Right atrium auricular region (tissue), 2 donors: ENCODE results near the gene PPP1R36. TPM values are rescaled to one million over a fixed set of nuclear protein-coding genes. Genes with fewer than 3 reads are reported as not detected.
A peak's percentile ranks its signal among the peaks of the same experiment; 100 is the strongest.

Source experiments
- DNase-seq: peaks from one replicate; pipeline ENCODE4 v3.0.0-alpha.2; 2019; ENCODE audit warnings: low spot score
- H3K27ac ChIP-seq, 2 donors: fragments of 200-600 bp; sonication (generic); 1 replicate in 1 of 2; 2 replicates in 1 of 2; pipeline ENCODE4 v1.5.1; 2016 to 2019
- H3K27me3 ChIP-seq, 2 donors: fragments of 200-600 bp; sonication (generic); one replicate each; pipeline versions ENCODE4 v1.5.1 to v1.6.0; 2017 to 2019
- H3K36me3 ChIP-seq: fragments of 200-600 bp; sonication (generic); one replicate; pipeline ENCODE4 v1.5.1; 2016
- H3K4me1 ChIP-seq, 2 donors: fragments of 200-600 bp; sonication (generic); one replicate each; pipeline versions ENCODE4 v1.5.1 to v1.6.0; 2017 to 2019
- H3K4me3 ChIP-seq, 2 donors: fragments of 200-600 bp; sonication (generic); 1 replicate in 1 of 2; 2 replicates in 1 of 2; pipeline ENCODE4 v1.5.1; 2017 to 2019; ENCODE audit warnings: mild to moderate bottlenecking in 1 of 2, moderate library complexity in 1 of 2
- H3K9me3 ChIP-seq, 2 donors: fragments of 200-600 bp; sonication (generic); one replicate each; pipeline ENCODE4 v1.5.1; 2019
- total RNA-seq, 2 donors: library from RNA; depleted of rRNA; stranded (reverse); fragments of >200 nt; gene quantifications; one replicate each; pipeline ENCODE4 v1.1.0, GENCODE V29; 2016
- TF ChIP-seq, protein P1 (sequence below), 2 donors: fragments of 200-600 bp; sonication (generic); IDR thresholded peaks; one replicate each; pipeline ENCODE4 v1.5.1; 2019; ENCODE audit warnings: antibody characterized with exemption in 2 of 2

PPP1R36 gene
- total RNA-seq, 2 donors from 2014 or later, result 0.31 TPM; not detected in 1

DNA sequence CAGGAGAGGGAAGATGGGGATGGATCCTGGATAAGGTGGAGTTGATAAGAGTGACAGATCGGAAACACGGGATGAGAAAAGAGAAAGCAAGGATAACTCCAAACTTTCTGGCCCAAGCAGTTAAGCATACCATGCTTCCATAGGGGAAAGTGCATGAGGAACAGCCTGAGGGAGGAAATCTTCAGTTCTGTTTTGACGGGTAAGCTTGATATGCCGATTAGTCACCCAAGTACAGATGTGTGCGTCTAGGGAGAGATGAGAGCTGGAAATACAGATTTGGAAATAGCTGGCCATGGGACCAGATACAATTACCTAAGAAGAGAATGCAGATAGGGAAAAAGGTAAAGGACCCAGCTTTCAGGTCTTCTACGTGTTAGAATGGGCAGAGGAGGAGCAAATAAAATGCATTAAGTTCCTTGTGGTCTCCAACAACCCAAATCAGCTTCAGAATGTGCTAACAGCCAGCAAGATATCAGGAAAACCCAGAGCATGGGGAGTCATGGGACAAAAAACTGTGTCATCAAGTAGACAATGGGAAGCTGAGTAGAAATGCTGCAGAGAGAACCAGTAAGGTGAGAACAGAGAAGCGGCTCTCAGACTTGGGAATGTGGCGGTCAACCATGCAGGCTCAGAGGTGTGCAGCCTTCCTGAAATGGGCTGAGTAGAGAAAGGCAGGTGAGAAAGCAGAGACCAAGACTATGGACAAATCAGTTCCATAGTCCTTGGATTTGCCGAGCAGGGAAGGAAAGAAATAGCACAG is 56.3 kb downstream of the PPP1R36 start:
- TF ChIP-seq, protein P1, sequence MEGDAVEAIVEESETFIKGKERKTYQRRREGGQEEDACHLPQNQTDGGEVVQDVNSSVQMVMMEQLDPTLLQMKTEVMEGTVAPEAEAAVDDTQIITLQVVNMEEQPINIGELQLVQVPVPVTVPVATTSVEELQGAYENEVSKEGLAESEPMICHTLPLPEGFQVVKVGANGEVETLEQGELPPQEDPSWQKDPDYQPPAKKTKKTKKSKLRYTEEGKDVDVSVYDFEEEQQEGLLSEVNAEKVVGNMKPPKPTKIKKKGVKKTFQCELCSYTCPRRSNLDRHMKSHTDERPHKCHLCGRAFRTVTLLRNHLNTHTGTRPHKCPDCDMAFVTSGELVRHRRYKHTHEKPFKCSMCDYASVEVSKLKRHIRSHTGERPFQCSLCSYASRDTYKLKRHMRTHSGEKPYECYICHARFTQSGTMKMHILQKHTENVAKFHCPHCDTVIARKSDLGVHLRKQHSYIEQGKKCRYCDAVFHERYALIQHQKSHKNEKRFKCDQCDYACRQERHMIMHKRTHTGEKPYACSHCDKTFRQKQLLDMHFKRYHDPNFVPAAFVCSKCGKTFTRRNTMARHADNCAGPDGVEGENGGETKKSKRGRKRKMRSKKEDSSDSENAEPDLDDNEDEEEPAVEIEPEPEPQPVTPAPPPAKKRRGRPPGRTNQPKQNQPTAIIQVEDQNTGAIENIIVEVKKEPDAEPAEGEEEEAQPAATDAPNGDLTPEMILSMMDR (IDR thresholded peaks at IDR 0.05), result no peak
- Histone ChIP-seq H3K27me3 (no peaks in the 10 kb centered on the region), H3K9me3 (no peaks in the 10 kb centered on the region), H3K27ac (no peak overlapping the region), H3K4me3 (no peak overlapping the region), H3K4me1 (peaks cover 0 to 2% of the 10 kb centered on the region in 2 donors), H3K36me3 (no peaks in the 10 kb centered on the region)
- no peak for DNase-seq

DNA sequence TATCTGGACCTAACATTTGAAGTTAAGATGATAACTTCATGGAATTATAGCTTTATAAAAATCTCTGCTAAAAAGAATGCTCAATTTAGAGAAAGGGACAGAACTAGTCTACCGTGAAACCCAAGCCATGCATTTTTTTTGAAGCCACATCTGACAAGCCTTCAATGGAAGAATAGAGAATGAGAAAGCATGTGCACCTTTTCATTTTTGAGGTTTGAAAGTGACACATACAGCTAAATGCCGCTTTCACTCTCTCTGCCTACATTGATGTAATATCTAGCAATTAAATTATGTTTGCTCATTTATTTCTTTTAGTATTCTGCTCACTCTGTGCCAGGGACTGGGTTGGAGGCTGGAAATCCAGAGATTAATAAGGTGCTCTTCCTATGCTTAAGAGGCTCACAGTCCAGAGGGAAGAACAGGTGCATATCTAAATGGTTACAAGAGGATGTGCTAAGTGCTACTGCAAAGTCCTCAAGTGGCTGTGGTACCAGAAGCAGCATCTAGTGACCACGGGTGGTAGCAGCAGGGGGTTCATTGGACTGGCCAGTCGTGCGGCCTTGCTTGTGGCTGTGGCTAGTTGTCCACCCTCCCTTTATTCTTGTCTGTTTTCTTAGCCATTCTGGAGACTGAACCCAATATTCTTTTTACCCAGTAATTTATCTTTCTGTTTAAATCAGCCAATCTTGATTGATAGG is 60.4 kb downstream of the PPP1R36 start:
- Histone ChIP-seq H3K4me3 (no peak overlapping the region), H3K27me3 (no peaks in the 10 kb centered on the region), H3K9me3 (no peaks in the 10 kb centered on the region), H3K36me3 (no peaks in the 10 kb centered on the region), H3K27ac (no peak overlapping the region), H3K4me1 (peaks cover 0 to 22% of the 10 kb centered on the region in 2 donors)
- no peak for DNase-seq
- TF ChIP-seq, protein P1 (IDR thresholded peaks at IDR 0.05), result no peak

DNA sequence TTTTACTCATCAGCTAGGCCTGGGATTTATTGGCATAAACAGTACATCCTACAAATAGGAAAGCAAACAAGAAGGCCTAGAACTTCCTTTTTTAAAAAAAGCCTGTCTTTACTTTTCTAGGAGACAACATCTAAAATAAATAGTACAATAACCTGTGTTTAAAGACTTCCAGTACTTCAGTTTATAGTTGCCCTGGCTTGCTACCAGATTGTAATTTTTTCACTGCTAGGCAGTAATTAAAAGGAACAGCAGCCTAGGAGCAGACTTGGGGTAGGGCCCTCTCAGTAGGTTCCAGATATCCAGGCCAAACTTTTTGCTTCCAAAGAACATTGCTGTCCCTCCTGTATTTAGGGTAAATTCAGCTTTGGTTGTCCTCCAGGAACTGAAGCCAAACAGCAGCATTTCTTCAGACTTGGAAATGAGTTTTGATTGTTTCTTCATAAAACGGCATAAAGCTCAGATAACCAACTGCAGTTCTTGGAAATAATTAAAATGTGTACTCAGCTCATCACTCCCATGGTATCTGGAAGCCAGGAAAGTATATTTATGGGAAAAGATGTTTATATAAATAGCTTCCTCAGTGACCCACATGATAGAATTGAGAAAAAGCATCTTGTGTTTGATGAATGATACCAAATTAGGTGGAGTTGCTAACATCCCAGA is 61.7 kb downstream of the PPP1R36 start:
- no peak for DNase-seq
- H3K4me1 ChIP-seq, result peaks cover 0 to 23% of the 10 kb centered on the region in 2 donors
- no peaks in the 10 kb centered on the region for H3K9me3 ChIP-seq

DNA sequence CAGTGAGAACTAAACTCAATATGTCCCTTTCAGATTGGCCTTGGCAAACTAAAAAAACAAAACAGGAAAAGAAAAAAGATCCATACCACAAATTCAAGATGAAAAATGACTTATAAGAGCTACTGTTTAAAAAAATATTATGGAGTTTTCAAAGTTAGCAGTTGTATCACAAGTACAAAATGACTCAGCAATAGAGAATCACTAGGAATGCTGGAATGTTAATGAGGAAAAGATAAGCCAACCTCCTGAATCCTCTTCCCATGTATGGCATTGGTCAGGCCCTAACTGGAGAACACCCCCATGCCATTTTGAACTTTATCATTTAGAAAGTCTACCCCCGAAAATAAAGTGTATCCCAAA is 62.2 kb downstream of the PPP1R36 start:
- Histone ChIP-seq H3K27ac (peak overlapping the region in 1 of 2 donors; percentile 79), H3K36me3 (no peaks in the 10 kb centered on the region), H3K27me3 (no peaks in the 10 kb centered on the region), H3K4me3 (no peak overlapping the region), H3K4me1 (peaks cover 0 to 23% of the 10 kb centered on the region in 2 donors), H3K9me3 (no peaks in the 10 kb centered on the region)
- DNase-seq, result no peak
- TF ChIP-seq, protein P1 (IDR thresholded peaks at IDR 0.05), result no peak

More for the DNA sequence above, 61.7 kb downstream of the PPP1R36 start:
- H3K4me3 ChIP-seq, result no peak overlapping the region
- H3K27ac ChIP-seq, result peak overlapping the region; percentile 6 to 79
- H3K36me3 ChIP-seq, result no peaks in the 10 kb centered on the region
- TF ChIP-seq, protein P1 (IDR thresholded peaks at IDR 0.05), result no peak
- no peaks in the 10 kb centered on the region for H3K27me3 ChIP-seq

DNA sequence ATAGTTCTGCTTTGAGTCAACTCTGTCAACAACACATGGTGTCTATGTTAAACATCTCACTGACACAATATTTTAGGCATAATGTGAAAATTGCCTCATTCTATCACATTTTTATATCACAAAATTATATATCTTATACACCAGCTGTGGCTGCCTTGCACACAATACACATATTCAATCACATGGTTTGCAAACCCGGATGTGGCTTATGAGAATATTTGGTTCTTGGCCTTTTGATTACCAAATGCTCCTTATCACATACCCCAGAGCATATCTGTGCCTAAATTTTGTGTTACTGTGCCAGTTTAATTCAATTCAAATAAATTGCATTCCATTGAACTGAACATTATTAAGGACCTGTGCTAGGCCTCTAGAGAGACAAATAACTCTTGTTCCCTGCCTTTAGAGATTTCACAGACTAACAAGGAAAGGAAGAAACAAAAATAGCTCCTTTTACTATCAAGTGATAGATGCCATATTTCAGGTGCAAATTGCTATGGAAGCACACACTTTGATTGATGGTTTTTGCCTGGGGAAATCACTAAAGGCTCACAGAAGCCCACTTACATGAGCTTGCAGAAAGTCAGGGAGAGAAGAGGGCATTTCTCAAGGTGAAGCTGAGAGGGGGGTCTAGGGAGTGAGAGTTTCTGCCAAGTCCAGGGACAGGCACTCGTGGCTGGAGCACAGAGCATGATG is 63.4 kb downstream of the PPP1R36 start:
- H3K4me3 ChIP-seq, result no peak overlapping the region
- peak overlapping the region in 1 of 2 donors; percentile 79 for H3K27ac ChIP-seq
- no peaks in the 10 kb centered on the region for H3K36me3 ChIP-seq
- H3K27me3 ChIP-seq, result no peaks in the 10 kb centered on the region
- no peak for DNase-seq
- TF ChIP-seq, protein P1 (IDR thresholded peaks at IDR 0.05), result no peak
- no peaks in the 10 kb centered on the region for H3K9me3 ChIP-seq
- peaks cover 0 to 23% of the 10 kb centered on the region in 2 donors for H3K4me1 ChIP-seq
